Measurements from ENCODE around the gene MYL5.

DNA sequence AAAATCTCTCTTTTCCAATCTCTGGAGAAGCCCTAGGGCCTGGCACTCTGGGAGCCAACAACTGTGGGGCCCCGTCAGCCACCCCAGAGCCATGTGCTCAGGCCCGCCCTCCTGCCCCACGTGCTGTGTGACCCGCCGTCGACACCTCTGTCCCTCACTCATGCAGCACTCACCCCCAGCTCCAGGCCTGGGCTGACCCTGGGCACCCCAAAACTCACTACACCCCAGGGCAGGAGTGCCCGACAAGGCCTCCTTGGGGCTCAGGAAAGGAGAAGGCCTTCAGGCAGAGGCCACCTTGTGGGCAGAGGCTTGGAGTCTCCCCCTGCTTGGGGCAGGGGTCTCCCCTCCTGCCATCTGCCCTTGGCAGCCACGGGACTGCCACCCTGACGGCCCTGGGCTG, 5.7 kb downstream of the MYL5 start:
- TF ChIP-seq, protein P1, sequence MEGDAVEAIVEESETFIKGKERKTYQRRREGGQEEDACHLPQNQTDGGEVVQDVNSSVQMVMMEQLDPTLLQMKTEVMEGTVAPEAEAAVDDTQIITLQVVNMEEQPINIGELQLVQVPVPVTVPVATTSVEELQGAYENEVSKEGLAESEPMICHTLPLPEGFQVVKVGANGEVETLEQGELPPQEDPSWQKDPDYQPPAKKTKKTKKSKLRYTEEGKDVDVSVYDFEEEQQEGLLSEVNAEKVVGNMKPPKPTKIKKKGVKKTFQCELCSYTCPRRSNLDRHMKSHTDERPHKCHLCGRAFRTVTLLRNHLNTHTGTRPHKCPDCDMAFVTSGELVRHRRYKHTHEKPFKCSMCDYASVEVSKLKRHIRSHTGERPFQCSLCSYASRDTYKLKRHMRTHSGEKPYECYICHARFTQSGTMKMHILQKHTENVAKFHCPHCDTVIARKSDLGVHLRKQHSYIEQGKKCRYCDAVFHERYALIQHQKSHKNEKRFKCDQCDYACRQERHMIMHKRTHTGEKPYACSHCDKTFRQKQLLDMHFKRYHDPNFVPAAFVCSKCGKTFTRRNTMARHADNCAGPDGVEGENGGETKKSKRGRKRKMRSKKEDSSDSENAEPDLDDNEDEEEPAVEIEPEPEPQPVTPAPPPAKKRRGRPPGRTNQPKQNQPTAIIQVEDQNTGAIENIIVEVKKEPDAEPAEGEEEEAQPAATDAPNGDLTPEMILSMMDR (IDR thresholded peaks at IDR 0.05), result no peak
- TF ChIP-seq POLR2A (IDR thresholded peaks at IDR 0.05), result no peak
